Keratinocyte (primary cell): ENCODE data around the gene FGFR3. TPM values are rescaled to one million over a fixed set of nuclear protein-coding genes. Genes with fewer than 3 reads are reported as not detected.

Experiments
- DNase-seq: peaks from one replicate; pipeline ENCODE4 v3.0.0-alpha.2; 2011; ENCODE audit warnings: low read depth, missing footprints, low spot score
- FAIRE-seq: peaks from 2 replicates; lab custom pipeline; 2011; peaks lifted over from hg19 to GRCh38; lab: Jason Lieb, UNC
- H2AFZ ChIP-seq: 2 replicates; pipeline ENCODE4 v1.6.0; 2012; ENCODE audit warnings: low read length, control low read depth, inconsistent platforms; ENCODE audit not compliant: control insufficient read depth
- H3K27ac ChIP-seq: 2 replicates; pipeline ENCODE4 v1.5.1; 2011; ENCODE audit warnings: low read length; ENCODE audit not compliant: control insufficient read depth, insufficient read depth
- H3K27me3 ChIP-seq: 3 replicates; pipeline ENCODE4 v1.6.0; 2011; ENCODE audit warnings: low read length; ENCODE audit not compliant: control insufficient read depth, insufficient read depth; ENCODE audit errors: extremely low read depth
- H3K36me3 ChIP-seq, 2 experiments: 2 replicates in 1 of 2; 3 replicates in 1 of 2; pipeline ENCODE4 v1.5.1; 2011; ENCODE audit warnings: low read length in 2 of 2, mild to moderate bottlenecking in 1 of 2; ENCODE audit not compliant: control insufficient read depth in 2 of 2, insufficient read depth in 2 of 2; ENCODE audit errors: extremely low read depth in 1 of 2
- H3K4me1 ChIP-seq: 3 replicates; pipeline ENCODE4 v1.5.1; 2011; ENCODE audit warnings: low read length; ENCODE audit not compliant: control insufficient read depth, insufficient read depth; ENCODE audit errors: extremely low read depth
- H3K4me2 ChIP-seq: 3 replicates; pipeline ENCODE4 v1.6.0; 2011; ENCODE audit warnings: low read depth, low read length; ENCODE audit not compliant: control insufficient read depth, insufficient read depth; ENCODE audit errors: extremely low read depth
- H3K4me3 ChIP-seq, 3 experiments: fragments of 200-600 bp in 1 of 3; sonication (generic) in 1 of 3; 2 replicates in 2 of 3; 3 replicates in 1 of 3; pipeline ENCODE4 v1.5.1; 2011 to 2016; ENCODE audit warnings: low read length in 3 of 3, mild to moderate bottlenecking in 3 of 3, control low read depth in 2 of 3, inconsistent platforms in 1 of 3, low read depth in 1 of 3, mixed read lengths in 1 of 3, mixed run types in 1 of 3, moderate library complexity in 1 of 3; ENCODE audit not compliant: control insufficient read depth in 2 of 3, insufficient read depth in 2 of 3; ENCODE audit errors: extremely low read depth in 1 of 3
- H3K79me2 ChIP-seq: 2 replicates; pipeline ENCODE4 v1.6.0; 2012; ENCODE audit warnings: low read length; ENCODE audit not compliant: control insufficient read depth, insufficient read depth
- H3K9ac ChIP-seq: 3 replicates; pipeline ENCODE4 v1.6.0; 2011; ENCODE audit warnings: low read length; ENCODE audit not compliant: control insufficient read depth, insufficient read depth; ENCODE audit errors: extremely low read depth
- H3K9me1 ChIP-seq: 3 replicates; pipeline ENCODE4 v1.6.0; 2011; ENCODE audit warnings: low read length; ENCODE audit not compliant: control insufficient read depth, insufficient read depth; ENCODE audit errors: extremely low read depth
- H3K9me3 ChIP-seq: 2 replicates; pipeline ENCODE4 v1.5.1; 2012; ENCODE audit warnings: low read depth, low read length; ENCODE audit not compliant: control insufficient read depth
- H4K20me1 ChIP-seq: 3 replicates; pipeline ENCODE4 v1.6.0; 2011; ENCODE audit warnings: low read length; ENCODE audit not compliant: control insufficient read depth, insufficient read depth; ENCODE audit errors: extremely low read depth
- EZH2 ChIP-seq: IDR thresholded peaks from one replicate; pipeline ENCODE4 v1.6.1; 2012; ENCODE audit warnings: inconsistent platforms, mild to moderate bottlenecking, low read length, moderate library complexity
- dilution Hi-C: fragments of 300-500 bp; cut with MboI; formaldehyde crosslinking; loops from one replicate; pipeline ENCODE4 v1.7.0; 2020; ENCODE audit warnings: low sequenced_read_pairs; ENCODE audit not compliant: extremely low pct_ligation_motif_present
- polyA plus RNA-seq, 5 experiments: library from polyadenylated mRNA; depleted of rRNA in 3 of 5; stranded (reverse) in 3 of 5; stranded (forward) in 1 of 5; unstranded in 1 of 5; fragments of >200 nt; gene quantifications; 1 replicate in 1 of 5; 2 replicates in 3 of 5; 3 replicates in 1 of 5; pipeline versions ENCODE4 v1.2.1 to v1.2.3, GENCODE V29; 2011 to 2012; ENCODE audit warnings: missing spikeins in 2 of 5, low read depth in 1 of 5, low replicate concordance in 1 of 5
- TF ChIP-seq, protein P1 (sequence below), 3 experiments: IDR thresholded peaks in 1 of 3; conservative IDR thresholded peaks in 1 of 3; optimal IDR thresholded peaks in 1 of 3; 2 replicates in 2 of 3; 3 replicates in 1 of 3; pipeline versions ENCODE3 to v1.5.1; 2011; ENCODE audit warnings: low read length in 3 of 3, mild to moderate bottlenecking in 3 of 3, moderate library complexity in 2 of 3, control low read depth in 1 of 3, inconsistent platforms in 1 of 3; ENCODE audit not compliant: insufficient read depth in 2 of 3; ENCODE audit errors: extremely low read depth in 1 of 3

The FGFR3 gene
- polyA plus RNA-seq, 1 donor (not counting 4 experiments of a cell fraction or from before 2014, with no cell fraction given): 45.2 TPM

DNA sequence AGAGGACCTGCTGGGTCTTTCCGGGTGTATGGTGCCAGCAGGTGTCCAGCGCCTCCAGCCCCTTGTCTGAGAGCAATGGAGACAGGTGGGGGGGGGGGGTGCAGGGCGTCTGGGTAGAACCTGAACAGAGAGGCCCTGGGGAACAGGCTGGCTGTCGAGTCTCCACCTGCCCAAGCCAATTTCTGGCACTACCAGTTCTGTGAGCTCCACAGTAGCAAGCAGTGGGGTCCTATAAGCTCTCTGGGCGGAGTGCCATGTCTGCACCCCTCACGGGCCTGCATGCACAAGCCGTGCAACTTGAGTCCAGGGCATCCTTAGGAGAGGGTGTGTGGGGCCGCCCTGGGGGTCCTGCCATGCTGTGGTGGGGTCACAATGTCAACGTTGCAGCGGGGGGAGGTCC, 10.1 kb upstream of the FGFR3 start:
- Histone ChIP-seq H3K27me3 (no peaks in the 10 kb centered on the region), H2AFZ (no peak overlapping the region), H3K27ac (no peak overlapping the region), H3K4me3 (no peak overlapping the region), H3K79me2 (no peaks in the 10 kb centered on the region), H3K9ac (no peak overlapping the region), H3K4me2 (no peak overlapping the region), H3K36me3 (no peaks in the 10 kb centered on the region), H3K9me1 (no peaks in the 10 kb centered on the region), H4K20me1 (no peaks in the 10 kb centered on the region), H3K4me1 (peaks cover 31% of the 10 kb centered on the region), H3K9me3 (no peaks in the 10 kb centered on the region)
- TF ChIP-seq EZH2: no peak
- TF ChIP-seq, protein P1, sequence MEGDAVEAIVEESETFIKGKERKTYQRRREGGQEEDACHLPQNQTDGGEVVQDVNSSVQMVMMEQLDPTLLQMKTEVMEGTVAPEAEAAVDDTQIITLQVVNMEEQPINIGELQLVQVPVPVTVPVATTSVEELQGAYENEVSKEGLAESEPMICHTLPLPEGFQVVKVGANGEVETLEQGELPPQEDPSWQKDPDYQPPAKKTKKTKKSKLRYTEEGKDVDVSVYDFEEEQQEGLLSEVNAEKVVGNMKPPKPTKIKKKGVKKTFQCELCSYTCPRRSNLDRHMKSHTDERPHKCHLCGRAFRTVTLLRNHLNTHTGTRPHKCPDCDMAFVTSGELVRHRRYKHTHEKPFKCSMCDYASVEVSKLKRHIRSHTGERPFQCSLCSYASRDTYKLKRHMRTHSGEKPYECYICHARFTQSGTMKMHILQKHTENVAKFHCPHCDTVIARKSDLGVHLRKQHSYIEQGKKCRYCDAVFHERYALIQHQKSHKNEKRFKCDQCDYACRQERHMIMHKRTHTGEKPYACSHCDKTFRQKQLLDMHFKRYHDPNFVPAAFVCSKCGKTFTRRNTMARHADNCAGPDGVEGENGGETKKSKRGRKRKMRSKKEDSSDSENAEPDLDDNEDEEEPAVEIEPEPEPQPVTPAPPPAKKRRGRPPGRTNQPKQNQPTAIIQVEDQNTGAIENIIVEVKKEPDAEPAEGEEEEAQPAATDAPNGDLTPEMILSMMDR (optimal IDR thresholded peaks at IDR 0.05 in 1 of 3, IDR thresholded peaks at IDR 0.05 in 1 of 3, conservative IDR thresholded peaks at IDR 0.05 in 1 of 3; ENCODE audit: extremely low read depth in 1 of 3, insufficient read depth in 2 of 3, low read length in 3 of 3): no peak
- DNase-seq (no peak), FAIRE-seq (no peak)
- dilution Hi-C loops: no loop called here

DNA sequence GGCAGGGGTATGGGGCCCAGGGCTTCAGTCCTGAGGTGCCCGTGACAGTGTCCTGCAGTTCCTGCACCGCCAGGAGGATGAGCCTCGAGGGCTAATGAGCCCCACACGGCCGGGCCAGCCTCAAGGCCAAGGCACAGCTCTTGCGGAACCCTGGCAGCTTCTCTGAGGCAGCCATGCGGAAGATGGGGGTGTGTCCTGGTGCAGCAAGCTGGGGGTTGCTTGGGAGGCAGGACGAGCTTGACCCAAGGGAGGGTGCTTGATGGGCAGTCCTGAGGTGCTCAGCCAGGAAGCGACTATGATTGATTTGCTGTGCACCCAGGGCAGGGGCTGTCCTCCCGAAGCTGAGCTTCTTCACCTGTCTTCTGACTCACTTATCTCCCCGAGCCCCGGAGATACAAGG, 9.1 kb upstream of the FGFR3 start:
- H3K9me1 ChIP-seq: no peaks in the 10 kb centered on the region
- H3K9me3 ChIP-seq: no peaks in the 10 kb centered on the region
- no peak overlapping the region for H3K4me2 ChIP-seq
- no peak for FAIRE-seq
- dilution Hi-C loops: no loop called here
- H2AFZ ChIP-seq: no peak overlapping the region
- H3K9ac ChIP-seq: no peak overlapping the region
- H3K4me3 ChIP-seq: no peak overlapping the region
- DNase-seq: no peak
- H3K4me1 ChIP-seq: peaks cover 35% of the 10 kb centered on the region
- TF ChIP-seq EZH2: no peak
- TF ChIP-seq, protein P1 (optimal IDR thresholded peaks at IDR 0.05 in 1 of 3, IDR thresholded peaks at IDR 0.05 in 1 of 3, conservative IDR thresholded peaks at IDR 0.05 in 1 of 3; ENCODE audit: extremely low read depth in 1 of 3, insufficient read depth in 2 of 3, low read length in 3 of 3): no peak
- H3K27me3 ChIP-seq: no peaks in the 10 kb centered on the region
- no peaks in the 10 kb centered on the region for H3K36me3 ChIP-seq
- H3K27ac ChIP-seq: no peak overlapping the region
- no peaks in the 10 kb centered on the region for H4K20me1 ChIP-seq
- H3K79me2 ChIP-seq: no peaks in the 10 kb centered on the region
